Lower lobe of right lung (tissue), 2 donors: ENCODE data around the gene MATN3. TPM values are rescaled to one million over a fixed set of nuclear protein-coding genes. Genes with fewer than 3 reads are reported as not detected.
A peak's percentile ranks its signal among the peaks of the same experiment; 100 is the strongest.

Experiments
- ATAC-seq, 2 donors: fragments of 200-7000 bp; cut with Tn5 transposase; one replicate each; pipeline ENCODE4 v1.9.1; 2020 to 2022; ENCODE audit warnings: mild to moderate bottlenecking in 2 of 2, moderate library complexity in 2 of 2
- DNase-seq: peaks from one replicate; pipeline ENCODE4 v3.0.0-alpha.2; 2020
- H3K27ac ChIP-seq: fragments of 200-600 bp; one replicate; pipeline ENCODE4 v1.8.0; 2022
- H3K27me3 ChIP-seq: fragments of 200-600 bp; one replicate; pipeline ENCODE4 v1.8.0; 2022; ENCODE audit warnings: low read depth
- H3K36me3 ChIP-seq: fragments of 200-600 bp; one replicate; pipeline ENCODE4 v1.8.0; 2022; ENCODE audit warnings: mild to moderate bottlenecking
- H3K4me1 ChIP-seq: fragments of 200-600 bp; one replicate; pipeline ENCODE4 v1.8.0; 2022
- H3K4me3 ChIP-seq: fragments of 200-600 bp; one replicate; pipeline ENCODE4 v1.8.0; 2022; ENCODE audit warnings: mild to moderate bottlenecking
- H3K9me3 ChIP-seq: fragments of 200-600 bp; one replicate; pipeline ENCODE4 v1.8.0; 2022
- CTCF ChIP-seq: fragments of 200-600 bp; IDR thresholded peaks from one replicate; pipeline ENCODE4 v1.8.0; 2022; ENCODE audit warnings: antibody characterized with exemption, mild to moderate bottlenecking
- intact Hi-C: fragments of 100-400 bp; cut with DNase I; formaldehyde crosslinking; loops from one replicate; pipeline ENCODE4 v1.11.0; 2022
- total RNA-seq: library from RNA; stranded (reverse); fragmentation: NEBNext Ultra II Directional; extraction: Animal tissue kit (Norgen Biotek cat#: 25700); gene quantifications from one replicate; pipeline ENCODE4 v1.2.1, GENCODE V29; 2021
- donor health status: DM: no; HTN: yes; CAD: no; lungs with severe emphysema.

The MATN3 gene
- total RNA-seq, 1 donor from 2014 or later, result 8.1 TPM

DNA sequence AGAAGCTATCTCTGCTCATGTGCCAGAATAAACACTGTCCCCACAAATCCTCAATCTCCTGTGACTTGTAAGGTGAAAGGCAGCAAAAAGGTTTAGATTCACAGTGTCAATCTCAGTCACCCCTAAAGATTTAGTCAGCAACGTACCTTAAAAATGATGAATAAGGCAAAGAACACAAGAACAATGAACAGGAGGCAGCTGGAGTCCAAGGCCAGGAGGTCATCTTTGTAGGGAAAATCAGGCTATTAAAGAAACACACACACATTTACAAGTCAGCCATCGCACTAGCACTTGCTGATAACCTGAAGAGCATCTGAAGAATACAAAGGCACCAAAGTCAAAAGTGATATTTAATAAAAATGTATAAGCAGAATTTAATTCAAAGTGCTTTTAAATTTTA is 22.4 kb upstream of the MATN3 start:
- Histone ChIP-seq H3K27ac (no peak overlapping the region), H3K9me3 (no peaks in the 10 kb centered on the region), H3K36me3 (peaks cover 100% of the 10 kb centered on the region), H3K27me3 (no peaks in the 10 kb centered on the region), H3K4me1 (no peaks in the 10 kb centered on the region), H3K4me3 (no peak overlapping the region)
- DNase-seq, result no peak
- TF ChIP-seq CTCF, result no peak
- intact Hi-C loops, result no loop called here
- no peak for ATAC-seq

DNA sequence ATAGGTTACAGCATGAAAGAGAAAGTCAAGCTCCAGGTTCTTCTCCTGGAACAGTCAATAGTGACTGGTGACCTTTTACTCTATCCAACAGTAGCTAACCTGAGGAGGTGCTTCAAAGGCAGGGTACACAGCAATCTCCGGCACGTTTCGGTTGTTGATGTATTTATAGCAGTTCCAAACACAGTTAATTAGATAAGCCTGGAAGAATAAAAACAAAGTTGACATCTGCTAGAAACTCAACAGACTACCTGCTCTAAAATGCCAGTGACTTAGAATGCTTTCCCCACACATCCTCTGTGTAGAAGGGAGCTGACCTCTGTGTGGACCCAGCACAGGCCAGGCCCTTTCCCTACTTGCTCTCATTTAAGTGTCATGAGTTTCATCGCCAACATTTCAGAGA is 21.8 kb upstream of the MATN3 start:
- H3K9me3 ChIP-seq, result no peaks in the 10 kb centered on the region
- no peaks in the 10 kb centered on the region for H3K4me1 ChIP-seq
- ATAC-seq (no peak), DNase-seq (no peak)
- no peaks in the 10 kb centered on the region for H3K27me3 ChIP-seq
- H3K36me3 ChIP-seq, result peaks cover 96% of the 10 kb centered on the region
- intact Hi-C loops, result no loop called here
- no peak overlapping the region for H3K27ac ChIP-seq
- no peak overlapping the region for H3K4me3 ChIP-seq
- TF ChIP-seq CTCF, result no peak

DNA sequence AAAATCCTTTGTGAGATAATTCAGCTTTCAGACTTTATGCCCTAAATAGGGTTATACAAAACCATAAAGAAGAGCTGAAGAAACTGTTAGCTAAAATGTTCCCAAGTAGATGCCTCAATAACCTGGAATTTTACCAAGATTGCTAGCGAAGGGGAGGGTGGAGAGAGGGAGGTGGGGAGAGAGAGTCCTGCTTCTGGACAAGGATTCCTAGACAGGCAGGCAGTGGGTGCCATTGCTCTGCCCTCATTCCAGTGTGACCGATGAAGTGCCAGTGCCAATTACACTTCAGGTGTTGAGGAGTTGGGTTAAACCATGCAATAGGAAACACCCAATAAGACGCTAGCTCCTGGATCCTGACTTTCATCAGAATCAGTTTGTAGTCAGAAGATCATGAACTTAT is 20.9 kb upstream of the MATN3 start:
- no peaks in the 10 kb centered on the region for H3K27me3 ChIP-seq
- H3K36me3 ChIP-seq, result peaks cover 96% of the 10 kb centered on the region
- no peak overlapping the region for H3K4me3 ChIP-seq
- DNase-seq (no peak), ATAC-seq (peak; percentile 40 to 67)
- no peak for TF ChIP-seq CTCF
- intact Hi-C loops, result no loop called here
- no peak overlapping the region for H3K27ac ChIP-seq
- no peaks in the 10 kb centered on the region for H3K9me3 ChIP-seq
- no peaks in the 10 kb centered on the region for H3K4me1 ChIP-seq

GRCh38 chr2:20030224-20030623 is 17.8 kb upstream of the MATN3 start:
- Histone ChIP-seq H3K9me3 (no peaks in the 10 kb centered on the region), H3K27ac (no peak overlapping the region), H3K27me3 (no peaks in the 10 kb centered on the region), H3K4me3 (no peak overlapping the region), H3K4me1 (no peaks in the 10 kb centered on the region), H3K36me3 (peaks cover 70% of the 10 kb centered on the region)
- ATAC-seq (no peak), DNase-seq (no peak)
- intact Hi-C loops, result no loop called here
- no peak for TF ChIP-seq CTCF

- DNase-seq (no peak), ATAC-seq (no peak)
- no peaks in the 10 kb centered on the region for H3K4me1 ChIP-seq
- no peaks in the 10 kb centered on the region for H3K27me3 ChIP-seq
- H3K36me3 ChIP-seq, result peaks cover 47% of the 10 kb centered on the region
- intact Hi-C loops, result no loop called here
- TF ChIP-seq CTCF, result no peak
- H3K9me3 ChIP-seq, result no peaks in the 10 kb centered on the region
- no peak overlapping the region for H3K27ac ChIP-seq
- no peak overlapping the region for H3K4me3 ChIP-seq
Observed at GRCh38 chr2:20027705-20028434, 15.4 kb upstream of the MATN3 start.
